ENCODE data around the gene DNALI1.
"Not testable (repeated sequence)": the region's sequence is repeated elsewhere in the genome, so short reads cannot be mapped to it uniquely, and the experiment has no call there.

The DNALI1 gene

GRCh38 chr1:37549341-37549740 is 7.4 kb upstream of the DNALI1 start:
- no peak for TF ChIP-seq CTCF (conservative IDR thresholded peaks at IDR 0.05)
- no peak overlapping the region for H3K27ac ChIP-seq

GRCh38 chr1:37553598-37553926 is 3.2 kb upstream of the DNALI1 start:
- TF ChIP-seq CTCF (conservative IDR thresholded peaks at IDR 0.05), result no peak
- H3K27ac ChIP-seq, result peak overlapping the region; percentile 83

- no peak for TF ChIP-seq CTCF (conservative IDR thresholded peaks at IDR 0.05)
- peak within 1 kb of the TSS; percentile 83 for H3K27ac ChIP-seq
These were observed 2.6 kb upstream of the DNALI1 start, which contains the start of gene SNIP1 for GRCh38 chr1:37553927-37554808. TSS of gene SNIP1 (minus strand) at chr1:37554293. CDS start at chr1:37554229, 64 bp downstream.

- no peak for TF ChIP-seq CTCF (conservative IDR thresholded peaks at IDR 0.05)
- no peak overlapping the region; the same call in 1 of the 2 replicates for H3K27ac ChIP-seq
These were observed 662 bp downstream of the DNALI1 start for GRCh38 chr1:37557402-37557801.

GRCh38 chr1:37558411-37558810 is 1.7 kb downstream of the DNALI1 start:
- H3K27ac ChIP-seq, result no peak overlapping the region
- no peak for TF ChIP-seq CTCF (conservative IDR thresholded peaks at IDR 0.05)

GRCh38 chr1:37559080-37559479 is 2.3 kb downstream of the DNALI1 start:
- TF ChIP-seq CTCF (conservative IDR thresholded peaks at IDR 0.05), result no peak
- no peak overlapping the region for H3K27ac ChIP-seq

- not testable (repeated sequence) for H3K27ac ChIP-seq
These were observed 3.2 kb downstream of the DNALI1 start for GRCh38 chr1:37559957-37560379.

All from VCaP (cell line).